ENCODE data around the gene HIVEP3.

The HIVEP3 gene

DNA sequence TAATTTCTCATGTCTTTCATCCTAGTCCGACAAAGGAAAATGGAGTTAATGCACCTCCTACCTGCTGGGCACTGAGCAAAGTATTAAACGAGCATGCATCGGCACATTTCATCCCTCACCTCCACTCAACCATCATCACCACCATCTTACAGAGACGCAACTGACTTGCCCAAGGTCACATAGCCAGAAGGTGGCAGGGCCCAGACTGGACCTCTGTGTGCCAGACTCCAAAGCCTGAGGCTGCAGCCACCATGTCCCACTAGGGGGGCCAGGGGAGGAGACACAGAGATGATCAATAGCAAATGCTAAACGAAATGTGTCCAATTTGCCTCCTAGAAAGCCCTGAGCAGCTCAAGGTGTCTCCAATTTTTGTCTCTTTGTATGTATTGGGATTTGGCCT lies 270.5 kb downstream of the HIVEP3 start:
- TF ChIP-seq, protein P1, sequence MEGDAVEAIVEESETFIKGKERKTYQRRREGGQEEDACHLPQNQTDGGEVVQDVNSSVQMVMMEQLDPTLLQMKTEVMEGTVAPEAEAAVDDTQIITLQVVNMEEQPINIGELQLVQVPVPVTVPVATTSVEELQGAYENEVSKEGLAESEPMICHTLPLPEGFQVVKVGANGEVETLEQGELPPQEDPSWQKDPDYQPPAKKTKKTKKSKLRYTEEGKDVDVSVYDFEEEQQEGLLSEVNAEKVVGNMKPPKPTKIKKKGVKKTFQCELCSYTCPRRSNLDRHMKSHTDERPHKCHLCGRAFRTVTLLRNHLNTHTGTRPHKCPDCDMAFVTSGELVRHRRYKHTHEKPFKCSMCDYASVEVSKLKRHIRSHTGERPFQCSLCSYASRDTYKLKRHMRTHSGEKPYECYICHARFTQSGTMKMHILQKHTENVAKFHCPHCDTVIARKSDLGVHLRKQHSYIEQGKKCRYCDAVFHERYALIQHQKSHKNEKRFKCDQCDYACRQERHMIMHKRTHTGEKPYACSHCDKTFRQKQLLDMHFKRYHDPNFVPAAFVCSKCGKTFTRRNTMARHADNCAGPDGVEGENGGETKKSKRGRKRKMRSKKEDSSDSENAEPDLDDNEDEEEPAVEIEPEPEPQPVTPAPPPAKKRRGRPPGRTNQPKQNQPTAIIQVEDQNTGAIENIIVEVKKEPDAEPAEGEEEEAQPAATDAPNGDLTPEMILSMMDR (conservative IDR thresholded peaks at IDR 0.05; ENCODE audit: low read depth, low read length) = no peak
- H3K4me1 ChIP-seq (ENCODE audit: low read depth, poor library complexity, severe bottlenecking) = peaks cover under 1% of the 10 kb centered on the region
- H3K9ac ChIP-seq = no peak overlapping the region
- H3K36me3 ChIP-seq (ENCODE audit: insufficient read depth) = no peaks in the 10 kb centered on the region
- H3K4me2 ChIP-seq = no peak overlapping the region
- H3K27me3 ChIP-seq (ENCODE audit: insufficient read depth, low read depth) = no peaks in the 10 kb centered on the region
- H4K20me1 ChIP-seq (ENCODE audit: insufficient read depth) = no peaks in the 10 kb centered on the region
- H3K4me3 ChIP-seq (IDR thresholded peaks at IDR 0.05; ENCODE audit: insufficient read depth, low read depth, low read length) = no peak overlapping the region
- H3K27ac ChIP-seq = no peak overlapping the region
- H2AFZ ChIP-seq (ENCODE audit: low read depth) = no peak overlapping the region
- H3K79me2 ChIP-seq (ENCODE audit: insufficient read depth, low read depth) = no peaks in the 10 kb centered on the region

DNA sequence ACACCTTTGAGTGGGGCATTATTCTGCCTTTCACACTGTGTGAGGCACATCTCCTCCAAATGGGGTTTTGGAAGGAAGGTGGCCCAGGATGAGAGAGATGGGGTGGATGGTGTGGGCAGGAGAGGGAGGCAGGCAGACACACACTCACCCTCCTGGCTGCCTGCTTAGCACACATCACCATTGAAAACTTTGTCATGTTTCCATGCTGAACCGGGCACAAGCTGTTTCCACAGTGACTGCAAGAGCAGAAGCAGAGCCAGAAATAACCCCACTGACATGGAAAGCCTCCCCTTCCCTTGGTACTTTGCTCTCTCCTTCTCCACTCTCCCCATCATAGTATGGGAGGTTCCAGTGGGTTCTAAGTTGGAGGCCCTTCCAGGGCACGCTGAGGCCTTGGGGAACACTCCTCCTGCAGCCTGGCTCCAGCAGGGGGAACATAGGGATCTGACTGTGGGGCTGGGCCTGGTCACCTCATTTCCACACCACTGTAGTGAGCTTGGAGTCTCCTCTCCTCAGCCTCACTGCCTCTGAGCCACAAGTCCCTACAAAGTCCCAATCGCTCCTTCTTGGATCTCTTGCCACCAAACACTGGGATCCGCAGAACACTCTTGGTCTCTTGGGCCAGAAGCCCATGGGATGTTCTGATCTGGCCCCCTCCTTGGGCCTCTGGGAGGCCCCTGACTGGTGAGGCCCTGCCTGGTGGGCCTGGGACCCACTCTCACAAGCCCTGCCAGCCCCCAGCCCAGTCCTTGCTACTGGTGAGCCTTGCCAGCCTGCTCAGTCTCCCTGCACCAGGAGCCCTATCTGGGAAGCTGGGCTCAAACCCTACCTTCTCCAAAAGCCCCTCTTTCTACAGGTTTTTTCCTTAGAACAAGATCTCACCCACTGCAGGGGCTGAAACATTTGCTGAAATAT lies 271.2 kb downstream of the HIVEP3 start:
- H3K9ac ChIP-seq = no peak overlapping the region
- no peaks in the 10 kb centered on the region for H4K20me1 ChIP-seq (ENCODE audit: insufficient read depth)
- H2AFZ ChIP-seq (ENCODE audit: low read depth) = no peak overlapping the region
- H3K4me1 ChIP-seq (ENCODE audit: low read depth, poor library complexity, severe bottlenecking) = no peaks in the 10 kb centered on the region
- H3K4me3 ChIP-seq (IDR thresholded peaks at IDR 0.05; ENCODE audit: insufficient read depth, low read depth, low read length) = no peak overlapping the region
- H3K4me2 ChIP-seq = no peak overlapping the region
- H3K27ac ChIP-seq = no peak overlapping the region
- TF ChIP-seq, protein P1 (conservative IDR thresholded peaks at IDR 0.05; ENCODE audit: low read depth, low read length) = no peak
- no peaks in the 10 kb centered on the region for H3K36me3 ChIP-seq (ENCODE audit: insufficient read depth)
- H3K79me2 ChIP-seq (ENCODE audit: insufficient read depth, low read depth) = no peaks in the 10 kb centered on the region
- H3K27me3 ChIP-seq (ENCODE audit: insufficient read depth, low read depth) = no peaks in the 10 kb centered on the region

DNA sequence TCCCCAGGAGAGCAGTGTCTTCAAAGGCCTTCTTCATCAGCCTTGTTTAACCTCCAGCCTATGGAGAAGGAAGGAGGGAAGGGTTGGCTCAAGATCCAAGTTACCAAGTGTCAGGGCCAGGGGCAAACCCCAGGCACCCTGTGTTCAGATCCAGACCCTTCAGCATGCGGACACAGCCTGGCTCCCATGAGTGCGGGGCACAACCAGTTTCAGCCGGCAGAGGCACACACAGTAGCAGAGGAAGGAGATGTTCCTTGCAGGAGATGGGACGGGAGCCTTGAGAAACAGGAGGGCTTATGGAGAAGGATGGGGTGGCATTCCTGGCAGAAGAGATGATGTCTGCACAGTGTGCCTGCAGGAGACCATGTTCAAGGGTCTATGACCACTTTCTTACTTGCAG lies 272.5 kb downstream of the HIVEP3 start:
- Histone ChIP-seq H3K27me3 (ENCODE audit: insufficient read depth, low read depth) (no peaks in the 10 kb centered on the region), H3K79me2 (ENCODE audit: insufficient read depth, low read depth) (no peaks in the 10 kb centered on the region), H2AFZ (ENCODE audit: low read depth) (no peak overlapping the region), H3K36me3 (ENCODE audit: insufficient read depth) (no peaks in the 10 kb centered on the region), H4K20me1 (ENCODE audit: insufficient read depth) (no peaks in the 10 kb centered on the region), H3K4me1 (ENCODE audit: low read depth, poor library complexity, severe bottlenecking) (no peaks in the 10 kb centered on the region), H3K4me2 (no peak overlapping the region), H3K27ac (no peak overlapping the region), H3K9ac (no peak overlapping the region), H3K4me3 (IDR thresholded peaks at IDR 0.05; ENCODE audit: insufficient read depth, low read depth, low read length) (no peak overlapping the region)
- TF ChIP-seq, protein P1 (conservative IDR thresholded peaks at IDR 0.05; ENCODE audit: low read depth, low read length) = no peak

- TF ChIP-seq, protein P1 (conservative IDR thresholded peaks at IDR 0.05; ENCODE audit: low read depth, low read length) = no peak
- Histone ChIP-seq H3K4me2 (no peak overlapping the region), H3K9ac (no peak overlapping the region)
These were observed 273.7 kb downstream of the HIVEP3 start for GRCh38 chr1:41645062-41645461.

More at GRCh38 chr1:41645062-41645461, 273.7 kb downstream of the HIVEP3 start:
- H3K27ac ChIP-seq = no peak overlapping the region
- no peaks in the 10 kb centered on the region for H3K79me2 ChIP-seq (ENCODE audit: insufficient read depth, low read depth)
- H4K20me1 ChIP-seq (ENCODE audit: insufficient read depth) = no peaks in the 10 kb centered on the region
- H3K4me3 ChIP-seq (IDR thresholded peaks at IDR 0.05; ENCODE audit: insufficient read depth, low read depth, low read length) = no peak overlapping the region
- no peaks in the 10 kb centered on the region for H3K36me3 ChIP-seq (ENCODE audit: insufficient read depth)
- no peaks in the 10 kb centered on the region for H3K4me1 ChIP-seq (ENCODE audit: low read depth, poor library complexity, severe bottlenecking)
- H3K27me3 ChIP-seq (ENCODE audit: insufficient read depth, low read depth) = no peaks in the 10 kb centered on the region
- no peak overlapping the region for H2AFZ ChIP-seq (ENCODE audit: low read depth)

Measured in KMS-11 (cell line).